ENCODE measurements around the gene SYN1.
"Not testable (repeated sequence)": the region's sequence is repeated elsewhere in the genome, so short reads cannot be mapped to it uniquely, and the experiment has no call there.

SYN1 gene

GRCh38 chrX:47619486-47620302 lies at the start of gene SYN1:
Gene SYN1 (minus strand): TSS chrX:47619857. CDS start chrX:47619728, 129 bp downstream.
- DNase-seq (ENCODE audit: low read depth in 3 of 3, low spot score in 1 of 3): peak; percentile 53 to 68 (median 64)

GRCh38 chrX:47665797-47666196 lies 46.1 kb upstream of the SYN1 start:
- not testable (repeated sequence) for DNase-seq (ENCODE audit: low read depth in 3 of 3, low spot score in 1 of 3)

GRCh38 chrX:47664737-47665136 lies 45.1 kb upstream of the SYN1 start:
- DNase-seq (ENCODE audit: low read depth in 3 of 3, low spot score in 1 of 3): no peak

GRCh38 chrX:47662144-47662657 lies 42.5 kb upstream of the SYN1 start:
- DNase-seq (ENCODE audit: low read depth in 3 of 3, low spot score in 1 of 3): no peak

- no peak for DNase-seq (ENCODE audit: low read depth in 3 of 3, low spot score in 1 of 3)
Measured at GRCh38 chrX:47661539-47661938, 41.9 kb upstream of the SYN1 start.

GRCh38 chrX:47659421-47659726 lies 39.7 kb upstream of the SYN1 start:
- no peak for DNase-seq (ENCODE audit: low read depth in 3 of 3, low spot score in 1 of 3)

- peak; percentile 74 to 80 (median 77) for DNase-seq (ENCODE audit: low read depth in 3 of 3, low spot score in 1 of 3)
Measured at GRCh38 chrX:47658684-47659420, 39.2 kb upstream of the SYN1 start, which contains the start of gene UXT. Gene UXT (minus strand): TSS chrX:47659180. CDS start chrX:47658927, 253 bp downstream.

GRCh38 chrX:47658301-47658683 lies 38.6 kb upstream of the SYN1 start:
- DNase-seq (ENCODE audit: low read depth in 3 of 3, low spot score in 1 of 3): no peak

- DNase-seq (ENCODE audit: low read depth in 3 of 3, low spot score in 1 of 3): no peak
Measured at GRCh38 chrX:47651043-47651905, 31.6 kb upstream of the SYN1 start.

- peak; percentile 62 to 74 (median 68) for DNase-seq (ENCODE audit: low read depth in 3 of 3, low spot score in 1 of 3)
Measured at GRCh38 chrX:47650164-47651042, 30.7 kb upstream of the SYN1 start, which contains the start of gene ELK1. Gene ELK1 (minus strand): TSS chrX:47650563. CDS start chrX:47641441, 9,122 bp downstream.

GRCh38 chrX:47649781-47650163 lies 30.1 kb upstream of the SYN1 start:
- no peak for DNase-seq (ENCODE audit: low read depth in 3 of 3, low spot score in 1 of 3)

- DNase-seq (ENCODE audit: low read depth in 3 of 3, low spot score in 1 of 3): no peak
Measured at GRCh38 chrX:47649271-47649670, 29.6 kb upstream of the SYN1 start.

GRCh38 chrX:47648376-47648775 lies 28.7 kb upstream of the SYN1 start:
- no peak for DNase-seq (ENCODE audit: low read depth in 3 of 3, low spot score in 1 of 3)

- DNase-seq (ENCODE audit: low read depth in 3 of 3, low spot score in 1 of 3): no peak
Measured at GRCh38 chrX:47646636-47647035, 27.0 kb upstream of the SYN1 start.

GRCh38 chrX:47645530-47645929 lies 25.9 kb upstream of the SYN1 start:
- no peak for DNase-seq (ENCODE audit: low read depth in 3 of 3, low spot score in 1 of 3)

- no peak for DNase-seq (ENCODE audit: low read depth in 3 of 3, low spot score in 1 of 3)
Measured at GRCh38 chrX:47644557-47645091, 25.0 kb upstream of the SYN1 start.

GRCh38 chrX:47643926-47644325 lies 24.3 kb upstream of the SYN1 start:
- no peak for DNase-seq (ENCODE audit: low read depth in 3 of 3, low spot score in 1 of 3)

GRCh38 chrX:47638816-47639215 lies 19.2 kb upstream of the SYN1 start:
- DNase-seq (ENCODE audit: low read depth in 3 of 3, low spot score in 1 of 3): no peak

- no peak for DNase-seq (ENCODE audit: low read depth in 3 of 3, low spot score in 1 of 3)
Measured at GRCh38 chrX:47637546-47638195, 18.0 kb upstream of the SYN1 start.

All from stimulated activated CD4-positive, alpha-beta T cell treated with anti-CD3 and anti-CD28 coated beads, TNF-alpha, amount 100 ng/mL, for 1 hour (primary cell).